SK-N-SH (cell line): Measurements from ENCODE around the gene OR5K1. TPM values are rescaled to one million over a fixed set of nuclear protein-coding genes. Genes with fewer than 3 reads are reported as not detected.

Experiments
- CTCF ChIA-PET: fragments of 300-600, 350-600 bp; formaldehyde crosslinking; extraction: SDS; loops from one replicate; lab custom pipeline; 2021; lab: Yijun Ruan, JAX
- POLR2A ChIA-PET: fragments of 350-600 bp; sonication (Branson Sonifier 250); formaldehyde crosslinking; extraction: SDS; loops from one replicate; lab custom pipeline; 2020; ENCODE audit warnings: antibody characterized with exemption, inconsistent platforms; lab: Yijun Ruan, JAX
- DNase-seq: peaks from one replicate; pipeline ENCODE4 v3.0.0; 2012
- H2AFZ ChIP-seq: fragments of 200-600 bp; sonication (generic); 2 replicates; pipeline ENCODE4 v1.8.1; 2016; ENCODE audit warnings: antibody characterized with exemption, mild to moderate bottlenecking, low read depth
- H3F3A ChIP-seq: fragments of 200-600 bp; sonication (generic); replicated peaks from 2 replicates; pipeline ENCODE3; 2016; ENCODE audit warnings: antibody characterized with exemption, mild to moderate bottlenecking; ENCODE audit not compliant: insufficient read depth
- H3K27ac ChIP-seq, 2 experiments: fragments of 200-500 bp in 1 of 2; fragments of 200-600 bp in 1 of 2; sonication (Bioruptor generic) in 1 of 2; sonication (generic), shearing (Covaris generic) in 1 of 2; 2 replicates each; pipeline versions ENCODE4 v1.5.1 to v1.6.1; 2014 to 2016; ENCODE audit warnings: low read depth in 2 of 2, inconsistent platforms in 1 of 2, low read length in 1 of 2, mild to moderate bottlenecking in 1 of 2, mixed read lengths in 1 of 2
- H3K27me3 ChIP-seq: fragments of 200-600 bp; sonication (generic), shearing (Covaris generic); 2 replicates; pipeline ENCODE4 v1.6.1; 2016; ENCODE audit warnings: mixed run types; ENCODE audit not compliant: insufficient read depth
- H3K36me3 ChIP-seq, 2 experiments: fragments of 200-500 bp in 1 of 2; fragments of 200-600 bp in 1 of 2; sonication (Bioruptor generic) in 1 of 2; sonication (generic) in 1 of 2; replicated peaks in 1 of 2; 2 replicates each; pipeline versions ENCODE3 to v1.5.1; 2014 to 2016; ENCODE audit warnings: low read length in 1 of 2, mild to moderate bottlenecking in 1 of 2; ENCODE audit not compliant: insufficient read depth in 2 of 2, control insufficient read depth in 1 of 2
- H3K4me1 ChIP-seq, 2 experiments: fragments of 200-500 bp in 1 of 2; fragments of 200-600 bp in 1 of 2; sonication (Bioruptor generic) in 1 of 2; sonication (generic), shearing (Covaris generic) in 1 of 2; 2 replicates each; pipeline versions ENCODE4 v1.5.1 to v1.6.1; 2014 to 2016; ENCODE audit warnings: low read depth in 1 of 2, low read length in 1 of 2, mixed run types in 1 of 2; ENCODE audit not compliant: insufficient read depth in 2 of 2, control insufficient read depth in 1 of 2
- H3K4me2 ChIP-seq: fragments of 200-600 bp; sonication (generic), shearing (Covaris generic); 2 replicates; pipeline ENCODE4 v1.6.1; 2017; ENCODE audit warnings: mixed run types
- H3K4me3 ChIP-seq, 2 experiments: fragments of 200-500 bp in 1 of 2; fragments of 200-600 bp in 1 of 2; sonication (Bioruptor generic) in 1 of 2; sonication (generic), shearing (Covaris generic) in 1 of 2; 2 replicates each; pipeline versions ENCODE4 v1.5.1 to v1.8.1; 2014 to 2016; ENCODE audit warnings: low read depth in 2 of 2, inconsistent platforms in 1 of 2, low read length in 1 of 2, mild to moderate bottlenecking in 1 of 2, mixed read lengths in 1 of 2, moderate library complexity in 1 of 2
- H3K79me2 ChIP-seq: fragments of 200-600 bp; sonication (generic); 2 replicates; pipeline ENCODE4 v1.8.1; 2017; ENCODE audit warnings: mild to moderate bottlenecking; ENCODE audit not compliant: insufficient read depth
- H3K9ac ChIP-seq: fragments of 200-600 bp; sonication (generic); 2 replicates; pipeline ENCODE4 v1.6.1; 2017; ENCODE audit warnings: mixed run types
- H3K9me2 ChIP-seq: fragments of 200-600 bp; sonication (generic); 2 replicates; pipeline ENCODE4 v1.6.1; 2017; ENCODE audit warnings: mixed run types
- H3K9me3 ChIP-seq: fragments of 200-600 bp; sonication (generic); 2 replicates; pipeline ENCODE4 v1.6.1; 2017; ENCODE audit warnings: mixed run types, mild to moderate bottlenecking, moderate library complexity
- H4K20me1 ChIP-seq: fragments of 200-600 bp; sonication (generic); 2 replicates; pipeline ENCODE4 v1.6.1; 2017; ENCODE audit warnings: mild to moderate bottlenecking, mixed run types; ENCODE audit not compliant: insufficient read depth
- CHD2 ChIP-seq: fragments of 150-350 bp; IDR thresholded peaks from 2 replicates; pipeline ENCODE4 v1.6.1; 2018; ENCODE audit warnings: low read length; ENCODE audit not compliant: partially characterized antibody
- CTCF ChIP-seq: fragments of 200-600 bp; sonication (generic); IDR thresholded peaks from 2 replicates; pipeline ENCODE4 v1.6.1; 2017; ENCODE audit warnings: antibody characterized with exemption, mild to moderate bottlenecking, moderate library complexity
- GABPA ChIP-seq: IDR thresholded peaks from 2 replicates; pipeline ENCODE4 v1.4.0; 2012; ENCODE audit warnings: low read depth, mild to moderate bottlenecking
- GATA2 ChIP-seq: sonication (generic); formaldehyde crosslinking; IDR thresholded peaks from 2 replicates; pipeline ENCODE4 v1.5.0; 2020; ENCODE audit warnings: mild to moderate bottlenecking, missing genetic modification reagents
- MAX ChIP-seq: IDR thresholded peaks from 2 replicates; pipeline ENCODE4 v1.4.0; 2012; ENCODE audit warnings: low read depth
- MXI1 ChIP-seq: IDR thresholded peaks from 2 replicates; pipeline ENCODE4 v1.6.1; 2012; ENCODE audit warnings: mild to moderate bottlenecking, low read depth, low read length, improper control_type of control experiment
- POLR2AphosphoS5 ChIP-seq: IDR thresholded peaks from 2 replicates; pipeline ENCODE4 v1.6.1; 2012; ENCODE audit warnings: low read depth, low read length
- RAD21 ChIP-seq: IDR thresholded peaks from 2 replicates; pipeline ENCODE4 v1.6.1; 2012; ENCODE audit warnings: mild to moderate bottlenecking, low read length
- TEAD4 ChIP-seq: IDR thresholded peaks from 2 replicates; pipeline ENCODE4 v1.4.0; 2012; ENCODE audit warnings: mild to moderate bottlenecking, borderline replicate concordance; ENCODE audit not compliant: insufficient read depth
- USF2 ChIP-seq: fragments of 150-350 bp; IDR thresholded peaks from 2 replicates; pipeline ENCODE4 v1.6.1; 2017; ENCODE audit warnings: antibody characterized with exemption, low read length, low read depth, borderline replicate concordance
- polyA plus RNA-seq, 3 experiments: library from polyadenylated mRNA; depleted of rRNA; stranded (reverse); fragments of >200 nt; gene quantifications; 2 replicates each; pipeline ENCODE4 v1.2.3, GENCODE V29; 2012
- TF ChIP-seq, protein P1 (sequence below): IDR thresholded peaks from 2 replicates; pipeline ENCODE4 v1.4.0; 2012; ENCODE audit warnings: low read depth, borderline replicate concordance
- TF ChIP-seq, protein P2 (sequence below): IDR thresholded peaks from 2 replicates; pipeline ENCODE4 v1.4.0; 2012; ENCODE audit warnings: low read depth, borderline replicate concordance

OR5K1 gene
- polyA plus RNA-seq, 1 of the 3 experiments (the other 2 are of a cell fraction) = not detected

- TF ChIP-seq, protein P1, sequence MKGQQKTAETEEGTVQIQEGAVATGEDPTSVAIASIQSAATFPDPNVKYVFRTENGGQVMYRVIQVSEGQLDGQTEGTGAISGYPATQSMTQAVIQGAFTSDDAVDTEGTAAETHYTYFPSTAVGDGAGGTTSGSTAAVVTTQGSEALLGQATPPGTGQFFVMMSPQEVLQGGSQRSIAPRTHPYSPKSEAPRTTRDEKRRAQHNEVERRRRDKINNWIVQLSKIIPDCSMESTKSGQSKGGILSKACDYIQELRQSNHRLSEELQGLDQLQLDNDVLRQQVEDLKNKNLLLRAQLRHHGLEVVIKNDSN = no peak
- TF ChIP-seq GATA2 (CRISPR knock-in tag) (no peak), USF2 (no peak), MXI1 (no peak), POLR2AphosphoS5 (no peak), TEAD4 (no peak), RAD21 (no peak)
Measured at GRCh38 chr3:98450372-98450771, 12.6 kb upstream of the OR5K1 start (continued).

GRCh38 chr3:98453827-98454226 is 9.2 kb upstream of the OR5K1 start:
- Histone ChIP-seq H3K27ac (no peak overlapping the region), H3F3A (no peaks in the 10 kb centered on the region), H3K79me2 (no peaks in the 10 kb centered on the region), H4K20me1 (no peaks in the 10 kb centered on the region), H3K9me3 (no peaks in the 10 kb centered on the region), H2AFZ (no peak overlapping the region), H3K4me3 (no peak overlapping the region), H3K27me3 (0 out of 2 replicates have a peak, but pooled peaks cover 8% of the 10 kb centered on the region), H3K4me1 (no peaks in the 10 kb centered on the region), H3K36me3 (no peaks in the 10 kb centered on the region), H3K9me2 (no peaks in the 10 kb centered on the region), H3K4me2 (no peak overlapping the region), H3K9ac (no peak overlapping the region)
- DNase-seq = no peak
- TF ChIP-seq CTCF = no peak
- TF ChIP-seq MAX = no peak
- no peak for TF ChIP-seq CHD2
- no peak for TF ChIP-seq POLR2AphosphoS5
- TF ChIP-seq GABPA = no peak
- TF ChIP-seq, protein P2, sequence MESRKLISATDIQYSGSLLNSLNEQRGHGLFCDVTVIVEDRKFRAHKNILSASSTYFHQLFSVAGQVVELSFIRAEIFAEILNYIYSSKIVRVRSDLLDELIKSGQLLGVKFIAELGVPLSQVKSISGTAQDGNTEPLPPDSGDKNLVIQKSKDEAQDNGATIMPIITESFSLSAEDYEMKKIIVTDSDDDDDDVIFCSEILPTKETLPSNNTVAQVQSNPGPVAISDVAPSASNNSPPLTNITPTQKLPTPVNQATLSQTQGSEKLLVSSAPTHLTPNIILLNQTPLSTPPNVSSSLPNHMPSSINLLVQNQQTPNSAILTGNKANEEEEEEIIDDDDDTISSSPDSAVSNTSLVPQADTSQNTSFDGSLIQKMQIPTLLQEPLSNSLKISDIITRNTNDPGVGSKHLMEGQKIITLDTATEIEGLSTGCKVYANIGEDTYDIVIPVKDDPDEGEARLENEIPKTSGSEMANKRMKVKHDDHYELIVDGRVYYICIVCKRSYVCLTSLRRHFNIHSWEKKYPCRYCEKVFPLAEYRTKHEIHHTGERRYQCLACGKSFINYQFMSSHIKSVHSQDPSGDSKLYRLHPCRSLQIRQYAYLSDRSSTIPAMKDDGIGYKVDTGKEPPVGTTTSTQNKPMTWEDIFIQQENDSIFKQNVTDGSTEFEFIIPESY = no peak
- TF ChIP-seq, all 33 proteins: peak for 0
- CTCF ChIA-PET = no interaction called here
- POLR2A ChIA-PET = no interaction called here
